Gastroesophageal sphincter (tissue), 4 donors: ENCODE measurements around the gene LRFN2. TPM values are rescaled to one million over a fixed set of nuclear protein-coding genes. Genes with fewer than 3 reads are reported as not detected.

Experiments
- ATAC-seq: fragments of 150-250 bp; one replicate; pipeline ENCODE4 v1.9.1; 2016; ENCODE audit warnings: mild to moderate bottlenecking, moderate library complexity
- H3K27ac ChIP-seq, 4 donors: fragments of 200-600 bp; sonication (generic) in 3 of 4; 1 replicate in 3 of 4; 2 replicates in 1 of 4; pipeline ENCODE4 v1.5.1; 2016 to 2019
- H3K27me3 ChIP-seq: fragments of 200-600 bp; sonication (generic); one replicate; pipeline ENCODE4 v1.5.1; 2019
- H3K36me3 ChIP-seq, 2 donors: fragments of 200-600 bp; sonication (generic); one replicate each; pipeline ENCODE4 v1.5.1; 2019; ENCODE audit warnings: control low read depth in 1 of 2
- H3K4me1 ChIP-seq, 3 donors: fragments of 200-600 bp; sonication (generic); 1 replicate in 2 of 3; 2 replicates in 1 of 3; pipeline ENCODE4 v1.5.1; 2016 to 2019; ENCODE audit warnings: control low read depth in 2 of 3
- H3K4me3 ChIP-seq, 2 donors: fragments of 200-600 bp; sonication (generic); one replicate each; pipeline ENCODE4 v1.5.1; 2019; ENCODE audit warnings: mild to moderate bottlenecking in 1 of 2, moderate library complexity in 1 of 2
- H3K9me3 ChIP-seq, 3 donors: fragments of 200-600 bp; sonication (generic); one replicate each; pipeline ENCODE4 v1.5.1; 2017 to 2019; ENCODE audit warnings: control low read depth in 2 of 3
- EP300 ChIP-seq: sonication (generic); formaldehyde crosslinking; IDR thresholded peaks from one replicate; pipeline ENCODE4 v1.6.1; 2017; ENCODE audit warnings: antibody characterized with exemption, mild to moderate bottlenecking
- POLR2A ChIP-seq, 2 donors: fragments of 450-650 bp; IDR thresholded peaks; one replicate each; pipeline ENCODE4 v1.6.1; 2017; ENCODE audit warnings: antibody characterized with exemption in 2 of 2, mild to moderate bottlenecking in 2 of 2, moderate library complexity in 1 of 2
- POLR2AphosphoS5 ChIP-seq: sonication (generic); formaldehyde crosslinking; IDR thresholded peaks from one replicate; pipeline ENCODE4 v1.6.1; 2017; ENCODE audit warnings: antibody characterized with exemption
- WGBS, 2 donors: methylation state at CpG; one replicate each; pipeline ENCODE4 v1.1.5; 2018; ENCODE audit warnings: low coverage in 1 of 2; 5-methylcytosine and 5-hydroxymethylcytosine counted together
- total RNA-seq, 4 donors: library from RNA; depleted of rRNA; stranded (reverse); fragments of >200 nt; gene quantifications; one replicate each; pipeline ENCODE4 v1.1.0, GENCODE V29; 2016
- TF ChIP-seq, protein P1 (sequence below), 4 experiments: fragments of 200-600 bp in 2 of 4; fragments of 450-650 bp in 2 of 4; sonication (generic) in 1 of 4; IDR thresholded peaks; one replicate each; pipeline ENCODE4 v1.5.1; 2017 to 2019; ENCODE audit warnings: antibody characterized with exemption in 4 of 4, mild to moderate bottlenecking in 2 of 4, moderate library complexity in 2 of 4

The LRFN2 gene
- total RNA-seq, 4 donors from 2014 or later = 0.13 TPM; not detected in 3

GRCh38 chr6:40457261-40457660, 129.9 kb downstream of the LRFN2 start:
- Histone ChIP-seq H3K36me3 (no peaks in the 10 kb centered on the region), H3K9me3 (no peaks in the 10 kb centered on the region), H3K27me3 (no peaks in the 10 kb centered on the region), H3K4me3 (no peak overlapping the region), H3K27ac (no peak overlapping the region), H3K4me1 (no peaks in the 10 kb centered on the region)
- no peak for ATAC-seq
- TF ChIP-seq, protein P1, sequence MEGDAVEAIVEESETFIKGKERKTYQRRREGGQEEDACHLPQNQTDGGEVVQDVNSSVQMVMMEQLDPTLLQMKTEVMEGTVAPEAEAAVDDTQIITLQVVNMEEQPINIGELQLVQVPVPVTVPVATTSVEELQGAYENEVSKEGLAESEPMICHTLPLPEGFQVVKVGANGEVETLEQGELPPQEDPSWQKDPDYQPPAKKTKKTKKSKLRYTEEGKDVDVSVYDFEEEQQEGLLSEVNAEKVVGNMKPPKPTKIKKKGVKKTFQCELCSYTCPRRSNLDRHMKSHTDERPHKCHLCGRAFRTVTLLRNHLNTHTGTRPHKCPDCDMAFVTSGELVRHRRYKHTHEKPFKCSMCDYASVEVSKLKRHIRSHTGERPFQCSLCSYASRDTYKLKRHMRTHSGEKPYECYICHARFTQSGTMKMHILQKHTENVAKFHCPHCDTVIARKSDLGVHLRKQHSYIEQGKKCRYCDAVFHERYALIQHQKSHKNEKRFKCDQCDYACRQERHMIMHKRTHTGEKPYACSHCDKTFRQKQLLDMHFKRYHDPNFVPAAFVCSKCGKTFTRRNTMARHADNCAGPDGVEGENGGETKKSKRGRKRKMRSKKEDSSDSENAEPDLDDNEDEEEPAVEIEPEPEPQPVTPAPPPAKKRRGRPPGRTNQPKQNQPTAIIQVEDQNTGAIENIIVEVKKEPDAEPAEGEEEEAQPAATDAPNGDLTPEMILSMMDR (IDR thresholded peaks at IDR 0.05) = no peak
- TF ChIP-seq EP300 = no peak
- WGBS, 2 donors = 94% methylated on average over 1 of the region's 1 CpG; no CpG with 5 or more reads in 1 of the 2 donors

- no peaks in the 10 kb centered on the region for H3K27me3 ChIP-seq
- ATAC-seq = no peak
- H3K27ac ChIP-seq = no peak overlapping the region
- no peaks in the 10 kb centered on the region for H3K9me3 ChIP-seq
- H3K4me3 ChIP-seq = no peak overlapping the region
- TF ChIP-seq EP300 (no peak), POLR2A (IDR thresholded peaks at IDR 0.05) (no peak), POLR2AphosphoS5 (no peak)
- TF ChIP-seq, protein P1 (IDR thresholded peaks at IDR 0.05) = no peak
- H3K36me3 ChIP-seq = no peaks in the 10 kb centered on the region
- no peaks in the 10 kb centered on the region for H3K4me1 ChIP-seq
- WGBS, 2 donors = 85 to 90% methylated on average over 4 to 5 of the region's 5 CpGs
These were observed 130.7 kb downstream of the LRFN2 start for GRCh38 chr6:40456390-40457013.

GRCh38 chr6:40455686-40456389, 131.3 kb downstream of the LRFN2 start:
- Histone ChIP-seq H3K4me1 (no peaks in the 10 kb centered on the region), H3K4me3 (no peak overlapping the region), H3K9me3 (no peaks in the 10 kb centered on the region), H3K27me3 (no peaks in the 10 kb centered on the region), H3K27ac (no peak overlapping the region), H3K36me3 (no peaks in the 10 kb centered on the region)
- 78 to 100% methylated on average over 1 of the region's 1 CpG for WGBS, 2 donors
- ATAC-seq = no peak
- no peak for TF ChIP-seq EP300
- TF ChIP-seq POLR2A (IDR thresholded peaks at IDR 0.05) = no peak
- no peak for TF ChIP-seq POLR2AphosphoS5
- TF ChIP-seq, protein P1 (IDR thresholded peaks at IDR 0.05) = no peak

GRCh38 chr6:40450483-40450882, 136.7 kb downstream of the LRFN2 start:
- no peaks in the 10 kb centered on the region for H3K4me1 ChIP-seq
- H3K36me3 ChIP-seq = no peaks in the 10 kb centered on the region
- WGBS, 2 donors = 57 to 80% methylated on average over 1 of the region's 4 CpGs
- H3K4me3 ChIP-seq = no peak overlapping the region
- no peak for TF ChIP-seq POLR2AphosphoS5
- TF ChIP-seq, protein P1 (IDR thresholded peaks at IDR 0.05) = no peak
- no peak for TF ChIP-seq POLR2A (IDR thresholded peaks at IDR 0.05)
- no peak for TF ChIP-seq EP300
- no peak for ATAC-seq
- H3K27me3 ChIP-seq = no peaks in the 10 kb centered on the region
- no peaks in the 10 kb centered on the region for H3K9me3 ChIP-seq
- H3K27ac ChIP-seq = no peak overlapping the region

DNA sequence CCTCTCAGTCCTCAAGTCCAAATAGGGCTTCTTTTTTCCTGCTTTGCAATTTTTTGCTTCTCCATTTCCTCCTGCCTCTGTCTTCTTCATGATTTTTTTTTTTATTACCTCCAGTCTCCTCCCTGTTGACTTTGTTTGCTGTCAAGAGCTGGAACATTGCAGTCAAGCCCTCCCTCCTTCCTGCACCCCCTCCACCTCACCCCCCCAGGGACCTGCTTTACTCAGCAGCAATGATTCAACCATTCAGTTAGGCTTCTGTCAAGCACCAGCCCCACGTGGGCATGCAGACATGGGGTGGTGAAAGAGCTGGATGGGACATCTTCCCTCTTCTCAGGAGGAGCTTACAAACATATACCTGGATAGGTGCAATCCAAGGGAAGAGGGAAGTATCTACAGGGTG, 142.4 kb downstream of the LRFN2 start:
- WGBS, 2 donors = no CpG with 5 or more reads among the region's 1 CpG
- no peak overlapping the region for H3K4me3 ChIP-seq
- no peaks in the 10 kb centered on the region for H3K4me1 ChIP-seq
- no peaks in the 10 kb centered on the region for H3K9me3 ChIP-seq
- no peak for ATAC-seq
- no peaks in the 10 kb centered on the region for H3K27me3 ChIP-seq
- no peaks in the 10 kb centered on the region for H3K36me3 ChIP-seq
- H3K27ac ChIP-seq = no peak overlapping the region
- no peak for TF ChIP-seq POLR2AphosphoS5
- no peak for TF ChIP-seq EP300
- no peak for TF ChIP-seq POLR2A (IDR thresholded peaks at IDR 0.05)
- TF ChIP-seq, protein P1 (IDR thresholded peaks at IDR 0.05) = no peak
